Gastroesophageal sphincter (tissue), 4 donors: ENCODE measurements around the gene SASH1. TPM values are rescaled to one million over a fixed set of nuclear protein-coding genes. Genes with fewer than 3 reads are reported as not detected.
"Not testable (repeated sequence)": the region's sequence is repeated elsewhere in the genome, so short reads cannot be mapped to it uniquely, and the experiment has no call there.

ENCODE experiments used
- ATAC-seq: fragments of 150-250 bp; one replicate; pipeline ENCODE4 v1.9.1; 2016; ENCODE audit warnings: mild to moderate bottlenecking, moderate library complexity
- H3K27ac ChIP-seq, 4 donors: fragments of 200-600 bp; sonication (generic) in 3 of 4; 1 replicate in 3 of 4; 2 replicates in 1 of 4; pipeline ENCODE4 v1.5.1; 2016 to 2019
- H3K27me3 ChIP-seq: fragments of 200-600 bp; sonication (generic); one replicate; pipeline ENCODE4 v1.5.1; 2019
- H3K36me3 ChIP-seq, 2 donors: fragments of 200-600 bp; sonication (generic); one replicate each; pipeline ENCODE4 v1.5.1; 2019; ENCODE audit warnings: control low read depth in 1 of 2
- H3K4me1 ChIP-seq, 3 donors: fragments of 200-600 bp; sonication (generic); 1 replicate in 2 of 3; 2 replicates in 1 of 3; pipeline ENCODE4 v1.5.1; 2016 to 2019; ENCODE audit warnings: control low read depth in 2 of 3
- H3K4me3 ChIP-seq, 2 donors: fragments of 200-600 bp; sonication (generic); one replicate each; pipeline ENCODE4 v1.5.1; 2019; ENCODE audit warnings: mild to moderate bottlenecking in 1 of 2, moderate library complexity in 1 of 2
- H3K9me3 ChIP-seq, 3 donors: fragments of 200-600 bp; sonication (generic); one replicate each; pipeline ENCODE4 v1.5.1; 2017 to 2019; ENCODE audit warnings: control low read depth in 2 of 3
- CTCF ChIP-seq, 4 experiments: fragments of 200-600 bp in 2 of 4; fragments of 450-650 bp in 2 of 4; sonication (generic) in 1 of 4; IDR thresholded peaks; one replicate each; pipeline ENCODE4 v1.5.1; 2017 to 2019; ENCODE audit warnings: antibody characterized with exemption in 4 of 4, mild to moderate bottlenecking in 2 of 4, moderate library complexity in 2 of 4
- EP300 ChIP-seq: sonication (generic); formaldehyde crosslinking; IDR thresholded peaks from one replicate; pipeline ENCODE4 v1.6.1; 2017; ENCODE audit warnings: antibody characterized with exemption, mild to moderate bottlenecking
- POLR2A ChIP-seq, 2 donors: fragments of 450-650 bp; IDR thresholded peaks; one replicate each; pipeline ENCODE4 v1.6.1; 2017; ENCODE audit warnings: antibody characterized with exemption in 2 of 2, mild to moderate bottlenecking in 2 of 2, moderate library complexity in 1 of 2
- POLR2AphosphoS5 ChIP-seq: sonication (generic); formaldehyde crosslinking; IDR thresholded peaks from one replicate; pipeline ENCODE4 v1.6.1; 2017; ENCODE audit warnings: antibody characterized with exemption
- WGBS, 2 donors: methylation state at CpG; one replicate each; pipeline ENCODE4 v1.1.5; 2018; ENCODE audit warnings: low coverage in 1 of 2; 5-methylcytosine and 5-hydroxymethylcytosine counted together
- total RNA-seq, 4 donors: library from RNA; depleted of rRNA; stranded (reverse); fragments of >200 nt; gene quantifications; one replicate each; pipeline ENCODE4 v1.1.0, GENCODE V29; 2016

SASH1 gene
- total RNA-seq, 4 donors from 2014 or later, result 48.9 to 78.9 (median 64.6) TPM

GRCh38 chr6:148379481-148379880 is 36.8 kb downstream of the SASH1 start:
- Histone ChIP-seq H3K27me3 (no peaks in the 10 kb centered on the region), H3K9me3 (no peaks in the 10 kb centered on the region), H3K4me3 (no peak overlapping the region), H3K36me3 (no peaks in the 10 kb centered on the region), H3K4me1 (peaks cover 0 to 11% (median 0%) of the 10 kb centered on the region in 3 donors), H3K27ac (no peak overlapping the region)
- TF ChIP-seq POLR2A (IDR thresholded peaks at IDR 0.05), result no peak
- no peak for TF ChIP-seq EP300
- no peak for TF ChIP-seq CTCF (IDR thresholded peaks at IDR 0.05)
- no peak for TF ChIP-seq POLR2AphosphoS5
- 86 to 93% methylated on average over 5 of the region's 5 CpGs for WGBS, 2 donors
- ATAC-seq, result no peak

GRCh38 chr6:148379966-148380713 is 37.5 kb downstream of the SASH1 start:
- Histone ChIP-seq H3K36me3 (no peaks in the 10 kb centered on the region), H3K4me1 (peaks cover 0 to 11% (median 0%) of the 10 kb centered on the region in 3 donors), H3K4me3 (no peak overlapping the region), H3K9me3 (no peaks in the 10 kb centered on the region), H3K27me3 (no peaks in the 10 kb centered on the region), H3K27ac (peak overlapping the region in 2 of 4 donors; percentile 14 to 33)
- TF ChIP-seq CTCF (IDR thresholded peaks at IDR 0.05), result no peak
- TF ChIP-seq POLR2A (IDR thresholded peaks at IDR 0.05), result no peak
- no peak for TF ChIP-seq EP300
- TF ChIP-seq POLR2AphosphoS5, result no peak
- 88 to 95% methylated on average over 8 to 9 of the region's 11 CpGs for WGBS, 2 donors
- ATAC-seq, result no peak

GRCh38 chr6:148382051-148382450 is 39.4 kb downstream of the SASH1 start:
- H3K36me3 ChIP-seq, H3K27ac ChIP-seq, ATAC-seq, H3K4me3 ChIP-seq, H3K27me3 ChIP-seq, H3K9me3 ChIP-seq: not testable (repeated sequence)
- 100% methylated on average over 1 of the region's 9 CpGs for WGBS, 2 donors
- H3K4me1 ChIP-seq, result peaks cover 0 to 19% (median 0%) of the 10 kb centered on the region in 3 donors

- WGBS, 2 donors, result 77 to 80% methylated on average over 9 of the region's 9 CpGs
- TF ChIP-seq EP300, result no peak
- no peak for TF ChIP-seq CTCF (IDR thresholded peaks at IDR 0.05)
- no peak for TF ChIP-seq POLR2AphosphoS5
- TF ChIP-seq POLR2A (IDR thresholded peaks at IDR 0.05), result no peak
- Histone ChIP-seq H3K27ac (no peak overlapping the region), H3K36me3 (no peaks in the 10 kb centered on the region), H3K27me3 (no peaks in the 10 kb centered on the region), H3K4me3 (no peak overlapping the region), H3K9me3 (no peaks in the 10 kb centered on the region), H3K4me1 (peaks cover 0 to 19% (median 0%) of the 10 kb centered on the region in 3 donors)
- no peak for ATAC-seq
Observed at GRCh38 chr6:148382861-148383260, 40.2 kb downstream of the SASH1 start.

- 72 to 78% methylated on average over 10 of the region's 10 CpGs for WGBS, 2 donors
- peaks cover 0 to 26% (median 0%) of the 10 kb centered on the region in 3 donors for H3K4me1 ChIP-seq
- no peak overlapping the region for H3K4me3 ChIP-seq
- H3K27me3 ChIP-seq, result no peaks in the 10 kb centered on the region
- no peak for TF ChIP-seq EP300
- no peak for TF ChIP-seq POLR2AphosphoS5
- no peak for TF ChIP-seq CTCF (IDR thresholded peaks at IDR 0.05)
- no peak for TF ChIP-seq POLR2A (IDR thresholded peaks at IDR 0.05)
- H3K36me3 ChIP-seq, result no peaks in the 10 kb centered on the region
- H3K9me3 ChIP-seq, result no peaks in the 10 kb centered on the region
- no peak for ATAC-seq
- no peak overlapping the region for H3K27ac ChIP-seq
Observed at GRCh38 chr6:148383658-148384368, 41.2 kb downstream of the SASH1 start.
